ENCODE data around the gene NUDT3. TPM values are rescaled to one million over a fixed set of nuclear protein-coding genes. Genes with fewer than 3 reads are reported as not detected.
"Not testable (repeated sequence)": the region's sequence is repeated elsewhere in the genome, so short reads cannot be mapped to it uniquely, and the experiment has no call there.

NUDT3 gene
- total RNA-seq, 1 donor from 2014 or later = 18.7 TPM

GRCh38 chr6:34259529-34260069, 132.9 kb downstream of the NUDT3 start:
- intact Hi-C loops (cut with micrococcal nuclease) = no loop called here

GRCh38 chr6:34252395-34252794, 140.1 kb downstream of the NUDT3 start:
- intact Hi-C loops (cut with micrococcal nuclease) = not testable (repeated sequence)

- intact Hi-C loops (cut with micrococcal nuclease) = loop anchor here (1.0 to 5.0 kb wide), 8 partner anchors 13 to 639 kb away; partner anchors contain the start of genes ANKS1A, HMGA1, NUDT3 and TAF11
Measured at GRCh38 chr6:34249469-34250261, 142.8 kb downstream of the NUDT3 start.

- intact Hi-C loops (cut with micrococcal nuclease) = loop anchor here (1.0 to 5.0 kb wide), 8 partner anchors 13 to 640 kb away; partner anchors contain the start of genes ANKS1A, HMGA1, NUDT3 and TAF11
Measured at GRCh38 chr6:34248727-34249468, 143.6 kb downstream of the NUDT3 start, which contains the start of gene SMIM29. Gene SMIM29 (minus strand): TSS chr6:34249006. CDS start chr6:34247791, 1,215 bp downstream.

- intact Hi-C loops (cut with micrococcal nuclease) = loop anchor here (2.0 to 5.0 kb wide), 3 partner anchors 359 to 641 kb away; partner anchors contain the start of genes ANKS1A and TAF11
Measured at GRCh38 chr6:34248198-34248726, 144.2 kb downstream of the NUDT3 start.

- intact Hi-C loops (cut with micrococcal nuclease) = loop anchor here (2.0 to 5.0 kb wide), 3 partner anchors 360 to 641 kb away; partner anchors contain the start of genes ANKS1A and TAF11
Measured at GRCh38 chr6:34247481-34248197, 144.8 kb downstream of the NUDT3 start.

- intact Hi-C loops (cut with micrococcal nuclease) = loop anchor here (5.0 kb wide), 2 partner anchors 361 to 426 kb away; no protein-coding TSS in a partner anchor
Measured at GRCh38 chr6:34246563-34247391, 145.7 kb downstream of the NUDT3 start.

GRCh38 chr6:34246249-34246562, 146.3 kb downstream of the NUDT3 start:
- intact Hi-C loops (cut with micrococcal nuclease) = loop anchor here (5.0 kb wide), 2 partner anchors 361 to 426 kb away; no protein-coding TSS in a partner anchor

- intact Hi-C loops (cut with micrococcal nuclease) = loop anchor here (5.0 kb wide), 2 partner anchors 362 to 427 kb away; no protein-coding TSS in a partner anchor
Measured at GRCh38 chr6:34245761-34246140, 146.7 kb downstream of the NUDT3 start.

- intact Hi-C loops (cut with micrococcal nuclease) = loop anchor here (5.0 kb wide), 2 partner anchors 362 to 427 kb away; no protein-coding TSS in a partner anchor
Measured at GRCh38 chr6:34245032-34245760, 147.3 kb downstream of the NUDT3 start.

- intact Hi-C loops (cut with micrococcal nuclease) = no loop called here
Measured at GRCh38 chr6:34243901-34244884, 148.3 kb downstream of the NUDT3 start.

- intact Hi-C loops (cut with micrococcal nuclease) = no loop called here
Measured at GRCh38 chr6:34243131-34243771, 149.2 kb downstream of the NUDT3 start.

GRCh38 chr6:34242252-34243130, 150.0 kb downstream of the NUDT3 start:
- intact Hi-C loops (cut with micrococcal nuclease) = no loop called here

GRCh38 chr6:34241351-34242215, 150.9 kb downstream of the NUDT3 start:
- intact Hi-C loops (cut with micrococcal nuclease) = no loop called here

Data from T-helper 2 cell treated with Interferon-gamma antibody and Interleukin-4, amounts not matched to agents 100 ng/mL and 5 ng/mL, for 36 hours (primary cell).